Measurements from ENCODE around the gene IGFN1.

GRCh38 chr1:201169203-201169602, 21.4 kb upstream of the IGFN1 start:
- TF ChIP-seq CTCF (IDR thresholded peaks at IDR 0.05; ENCODE audit: poor library complexity, severe bottlenecking) = no peak
- TF ChIP-seq EP300 (conservative IDR thresholded peaks at IDR 0.05; ENCODE audit: poor library complexity, severe bottlenecking) = no peak
- no peak for TF ChIP-seq POLR2AphosphoS5 (IDR thresholded peaks at IDR 0.05)
- TF ChIP-seq TAF1 (IDR thresholded peaks at IDR 0.05; ENCODE audit: low read depth) = no peak
- no peak for TF ChIP-seq RAD21 (conservative IDR thresholded peaks at IDR 0.05)
- no peak for TF ChIP-seq EZH2 (IDR thresholded peaks at IDR 0.05; ENCODE audit: borderline replicate concordance, insufficient read depth, low read length, poor library complexity, severe bottlenecking)
- TF ChIP-seq SMC3 (conservative IDR thresholded peaks at IDR 0.05; ENCODE audit: poor library complexity) = no peak
- TF ChIP-seq, protein P1, sequence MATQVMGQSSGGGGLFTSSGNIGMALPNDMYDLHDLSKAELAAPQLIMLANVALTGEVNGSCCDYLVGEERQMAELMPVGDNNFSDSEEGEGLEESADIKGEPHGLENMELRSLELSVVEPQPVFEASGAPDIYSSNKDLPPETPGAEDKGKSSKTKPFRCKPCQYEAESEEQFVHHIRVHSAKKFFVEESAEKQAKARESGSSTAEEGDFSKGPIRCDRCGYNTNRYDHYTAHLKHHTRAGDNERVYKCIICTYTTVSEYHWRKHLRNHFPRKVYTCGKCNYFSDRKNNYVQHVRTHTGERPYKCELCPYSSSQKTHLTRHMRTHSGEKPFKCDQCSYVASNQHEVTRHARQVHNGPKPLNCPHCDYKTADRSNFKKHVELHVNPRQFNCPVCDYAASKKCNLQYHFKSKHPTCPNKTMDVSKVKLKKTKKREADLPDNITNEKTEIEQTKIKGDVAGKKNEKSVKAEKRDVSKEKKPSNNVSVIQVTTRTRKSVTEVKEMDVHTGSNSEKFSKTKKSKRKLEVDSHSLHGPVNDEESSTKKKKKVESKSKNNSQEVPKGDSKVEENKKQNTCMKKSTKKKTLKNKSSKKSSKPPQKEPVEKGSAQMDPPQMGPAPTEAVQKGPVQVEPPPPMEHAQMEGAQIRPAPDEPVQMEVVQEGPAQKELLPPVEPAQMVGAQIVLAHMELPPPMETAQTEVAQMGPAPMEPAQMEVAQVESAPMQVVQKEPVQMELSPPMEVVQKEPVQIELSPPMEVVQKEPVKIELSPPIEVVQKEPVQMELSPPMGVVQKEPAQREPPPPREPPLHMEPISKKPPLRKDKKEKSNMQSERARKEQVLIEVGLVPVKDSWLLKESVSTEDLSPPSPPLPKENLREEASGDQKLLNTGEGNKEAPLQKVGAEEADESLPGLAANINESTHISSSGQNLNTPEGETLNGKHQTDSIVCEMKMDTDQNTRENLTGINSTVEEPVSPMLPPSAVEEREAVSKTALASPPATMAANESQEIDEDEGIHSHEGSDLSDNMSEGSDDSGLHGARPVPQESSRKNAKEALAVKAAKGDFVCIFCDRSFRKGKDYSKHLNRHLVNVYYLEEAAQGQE (IDR thresholded peaks at IDR 0.05; ENCODE audit: borderline replicate concordance) = no peak
- no peak for TF ChIP-seq MXI1 (conservative IDR thresholded peaks at IDR 0.05; ENCODE audit: poor library complexity, severe bottlenecking)
